Measurements from ENCODE around the gene EAF2.
"Not testable (repeated sequence)": the region's sequence is repeated elsewhere in the genome, so short reads cannot be mapped to it uniquely, and the experiment has no call there.

The EAF2 gene

DNA sequence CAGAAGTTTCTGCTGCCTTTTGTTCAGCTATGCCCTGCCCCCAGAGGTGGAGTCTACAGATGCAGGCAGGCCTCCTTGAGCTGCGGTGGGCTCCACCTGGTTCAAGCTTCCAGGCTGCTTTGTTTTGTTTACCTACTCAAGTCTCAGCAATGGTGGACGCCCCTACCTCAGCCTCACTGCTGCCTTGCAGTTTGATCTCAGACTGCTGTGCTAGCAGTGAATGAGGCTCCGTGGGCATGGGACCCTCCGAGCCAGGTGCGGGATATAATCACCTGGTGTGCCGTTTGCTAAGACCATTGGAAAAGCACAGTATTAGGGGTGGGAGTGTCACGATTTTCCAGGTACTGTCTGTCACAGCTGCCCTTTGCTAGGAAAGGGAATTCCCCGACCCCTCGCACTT is 28.2 kb downstream of the EAF2 start:
- DNase-seq (ENCODE audit: low read depth in 2 of 2), result not testable (repeated sequence)

DNA sequence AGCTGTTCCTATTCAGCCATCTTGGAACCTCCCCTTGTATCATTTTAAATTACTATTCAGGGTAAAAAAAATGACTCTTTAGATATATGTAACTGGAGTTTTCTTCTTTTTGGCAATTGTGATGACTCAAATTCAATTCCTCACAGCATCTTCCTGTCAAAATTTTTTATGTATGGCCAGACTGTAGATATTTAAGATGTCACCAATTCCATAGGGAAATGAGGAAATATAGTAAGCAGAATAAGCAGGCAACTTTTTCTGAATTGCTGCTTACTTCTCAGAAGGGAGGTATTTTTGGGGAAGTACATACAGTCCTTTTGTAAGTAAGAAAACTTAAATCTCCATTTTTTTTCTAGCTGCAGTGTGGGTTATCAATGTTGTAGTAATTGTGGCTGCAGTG is 28.8 kb downstream of the EAF2 start:
- no peak for DNase-seq (ENCODE audit: low read depth in 2 of 2)

GRCh38 chr3:121869736-121870135 is 34.7 kb downstream of the EAF2 start:
- DNase-seq (ENCODE audit: low read depth in 2 of 2), result no peak

DNA sequence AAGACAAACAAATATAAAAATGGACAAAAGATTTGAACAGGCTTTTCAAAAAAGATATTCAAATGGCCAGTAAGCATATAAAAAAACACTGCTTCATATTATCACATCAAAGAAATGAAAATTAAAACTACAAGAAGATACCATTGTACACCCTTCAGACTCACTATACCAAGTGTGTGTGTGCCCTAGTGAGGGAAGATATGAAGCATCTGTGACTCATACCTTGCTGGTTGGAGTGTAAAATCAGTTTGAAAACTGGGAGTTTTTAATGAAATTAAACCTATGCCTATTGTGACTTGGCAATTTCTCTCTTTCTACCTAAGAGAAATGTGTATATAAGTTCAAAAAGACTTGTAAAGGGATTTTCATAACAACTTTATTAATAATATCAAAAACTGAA is 35.7 kb downstream of the EAF2 start:
- no peak for DNase-seq (ENCODE audit: low read depth in 2 of 2)

- no peak for DNase-seq (ENCODE audit: low read depth in 2 of 2)
These were observed 36.4 kb downstream of the EAF2 start for GRCh38 chr3:121871430-121871829.

DNA sequence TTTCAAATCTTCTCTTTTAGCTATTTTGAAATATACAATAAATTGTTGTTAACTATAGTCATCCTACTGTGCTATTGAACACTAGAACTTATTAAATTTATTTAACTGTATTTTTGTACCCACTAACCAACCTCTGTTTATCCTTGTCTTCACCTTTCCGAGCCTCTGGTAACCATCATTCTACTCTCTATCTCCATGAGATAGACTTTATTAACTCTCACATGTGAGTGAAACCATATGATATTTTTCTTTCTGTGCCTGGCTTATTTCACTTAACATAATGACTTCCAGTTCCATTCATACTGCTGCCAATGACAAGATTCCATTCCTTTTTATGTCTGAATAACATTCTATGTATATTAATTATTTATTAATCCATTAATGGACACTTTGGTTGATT is 43.4 kb downstream of the EAF2 start:
- DNase-seq (ENCODE audit: low read depth in 2 of 2), result no peak

- DNase-seq (ENCODE audit: low read depth in 2 of 2), result no peak
These were observed 48.5 kb downstream of the EAF2 start for GRCh38 chr3:121883507-121883906.

DNA sequence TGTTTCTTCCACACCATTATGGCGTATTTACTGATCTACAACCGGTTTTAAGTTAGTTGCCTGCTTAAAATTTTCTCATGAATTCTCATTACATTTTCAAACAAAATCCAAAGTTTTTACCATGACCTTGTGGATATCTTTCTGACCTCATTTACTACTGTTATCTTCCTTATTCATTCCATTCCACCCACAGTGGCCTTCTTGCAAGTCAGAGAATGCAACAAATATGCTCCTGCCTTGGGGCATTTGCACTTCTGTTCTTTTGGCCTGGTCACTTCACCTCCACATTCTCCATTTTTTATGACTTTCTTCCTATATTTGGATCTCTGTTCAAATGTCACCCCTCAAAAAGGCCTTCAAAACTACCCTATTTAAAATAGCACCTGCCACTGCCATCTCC is 50.4 kb downstream of the EAF2 start:
- DNase-seq (ENCODE audit: low read depth in 2 of 2), result no peak

DNA sequence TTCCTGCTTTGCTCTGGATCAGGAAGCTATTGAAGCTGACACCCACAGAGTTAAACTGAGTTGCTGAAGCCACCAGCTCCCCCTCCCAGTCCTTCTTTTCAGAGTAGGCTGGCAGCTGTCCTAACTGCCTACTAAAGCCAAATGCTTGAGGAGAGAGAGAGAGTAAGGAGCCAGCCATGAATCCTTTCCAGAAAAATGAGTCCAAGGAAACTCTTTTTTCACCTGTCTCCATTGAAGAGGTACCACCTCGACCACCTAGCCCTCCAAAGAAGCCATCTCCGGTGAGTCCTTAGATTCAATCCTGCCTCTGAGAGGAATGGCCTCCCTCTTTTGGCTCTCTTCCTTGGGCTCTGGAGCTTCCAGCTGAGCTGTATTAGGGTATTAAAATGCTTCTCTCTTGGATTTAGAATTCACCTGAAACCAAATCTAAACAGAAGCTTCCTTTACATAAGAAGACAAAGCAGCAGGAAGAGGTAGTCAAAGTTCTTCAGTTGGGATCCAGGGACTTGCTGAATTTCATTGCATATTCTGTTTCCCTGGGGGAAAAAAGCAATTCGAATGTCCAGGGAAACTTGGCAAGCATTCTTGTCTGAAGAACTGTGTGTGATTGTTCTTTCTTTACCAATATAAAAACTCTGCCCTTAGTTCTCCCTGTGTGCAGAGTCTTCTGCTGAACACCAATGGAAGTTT is 59.4 kb downstream of the EAF2 start, which contains the start of gene SLC15A2:
Gene SLC15A2, plus strand, starts transcription at position 101 of the 690 bp plus-strand sequence. Its CDS starts 76 bp downstream, at position 177.
- no peak for DNase-seq (ENCODE audit: low read depth in 2 of 2)

- no peak for DNase-seq (ENCODE audit: low read depth in 2 of 2)
These were observed 60.1 kb downstream of the EAF2 start for GRCh38 chr3:121895121-121895520.

- no peak for DNase-seq (ENCODE audit: low read depth in 2 of 2)
These were observed 60.7 kb downstream of the EAF2 start for GRCh38 chr3:121895736-121896135.

DNA sequence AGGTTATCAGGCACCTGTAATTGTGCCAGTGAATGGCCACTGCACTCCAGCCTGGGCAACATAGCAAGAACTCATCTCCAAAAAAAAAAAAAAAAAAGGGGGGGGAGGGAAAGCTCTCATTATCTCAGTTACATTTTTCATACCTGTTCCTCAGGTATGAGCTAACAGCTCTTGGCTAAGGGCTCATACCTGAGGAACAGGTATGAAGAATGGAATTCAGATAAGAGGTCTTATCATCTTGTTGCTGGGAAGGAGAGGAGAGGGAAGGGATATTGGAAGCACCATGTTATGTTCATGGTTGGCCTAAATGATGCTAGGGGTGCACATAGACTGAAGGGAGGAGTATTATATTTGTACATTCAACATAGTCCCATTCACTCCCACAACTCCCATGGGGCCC is 61.8 kb downstream of the EAF2 start:
- no peak for DNase-seq (ENCODE audit: low read depth in 2 of 2)

DNA sequence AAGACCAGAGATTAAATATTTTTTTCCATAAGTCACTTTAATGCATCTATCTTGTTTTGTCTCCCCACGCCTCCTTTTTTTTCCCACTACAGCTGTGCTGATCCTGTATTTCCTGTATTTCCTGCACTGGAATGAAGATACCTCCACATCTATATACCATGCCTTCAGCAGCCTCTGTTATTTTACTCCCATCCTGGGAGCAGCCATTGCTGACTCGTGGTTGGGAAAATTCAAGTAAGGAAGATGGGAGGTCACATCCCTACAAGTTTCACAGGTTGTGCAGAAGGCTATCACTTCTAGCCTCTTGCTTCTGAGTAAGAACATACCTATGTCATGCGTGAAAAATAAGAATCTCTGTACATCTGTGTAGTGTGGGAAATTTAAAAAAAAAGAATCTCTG is 62.3 kb downstream of the EAF2 start:
- DNase-seq (ENCODE audit: low read depth in 2 of 2), result no peak

- no peak for DNase-seq (ENCODE audit: low read depth in 2 of 2)
These were observed 78.4 kb downstream of the EAF2 start for GRCh38 chr3:121913305-121913990.

- no peak for DNase-seq (ENCODE audit: low read depth in 2 of 2)
These were observed 79.3 kb downstream of the EAF2 start for GRCh38 chr3:121914081-121914998.

DNA sequence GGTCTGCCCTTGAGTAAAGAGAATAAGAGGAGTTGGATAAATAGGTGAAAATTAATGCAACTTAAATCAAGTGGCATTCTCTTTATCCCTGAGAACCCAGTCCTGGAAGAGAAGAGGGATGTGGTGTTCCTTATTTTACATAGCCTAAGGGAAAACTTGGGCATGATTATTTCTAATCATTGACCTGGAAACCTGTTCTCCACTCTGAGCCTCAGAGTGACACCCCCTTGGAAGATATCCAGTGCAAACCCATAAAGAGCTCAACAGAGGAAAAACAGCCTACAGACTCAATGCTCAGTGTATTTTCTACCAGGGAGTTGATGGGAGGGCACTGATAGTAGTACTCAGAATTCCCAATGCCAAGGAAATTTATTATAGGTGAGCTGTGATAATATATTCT is 81.2 kb downstream of the EAF2 start:
- no peak for DNase-seq (ENCODE audit: low read depth in 2 of 2)

GRCh38 chr3:121918779-121919483 is 83.9 kb downstream of the EAF2 start:
- DNase-seq (ENCODE audit: low read depth in 2 of 2), result no peak

GRCh38 chr3:121924734-121925133 is 89.7 kb downstream of the EAF2 start:
- no peak for DNase-seq (ENCODE audit: low read depth in 2 of 2)

DNA sequence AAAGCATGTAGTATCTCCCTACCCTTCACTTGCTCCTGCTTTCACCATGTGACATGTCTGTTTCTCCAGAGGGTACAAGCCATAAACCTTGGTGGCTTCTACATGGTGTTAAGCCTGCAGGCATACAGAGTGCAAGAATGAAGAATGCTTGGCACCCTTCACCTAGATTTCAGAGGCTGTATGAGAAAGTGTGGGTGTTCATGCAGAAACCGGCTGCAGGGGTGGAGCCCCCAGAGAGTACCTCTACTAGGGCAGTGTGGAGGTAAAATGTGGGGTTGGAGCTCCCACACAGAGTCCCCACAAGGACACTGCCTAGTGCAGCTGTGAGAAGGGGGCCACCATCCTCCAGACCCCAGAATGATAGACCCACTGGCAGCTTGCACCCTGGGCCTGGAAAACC is 91.4 kb downstream of the EAF2 start:
- no peak for DNase-seq (ENCODE audit: low read depth in 2 of 2)
